SK-N-SH treated with all-trans-retinoic acid at 6 μM for 48 hours (cell line): Measurements from ENCODE around the gene TEX55.
"Not testable (repeated sequence)": the region's sequence is repeated elsewhere in the genome, so short reads cannot be mapped to it uniquely, and the experiment has no call there.

Source experiments
- ATAC-seq: fragments of 200-7000 bp; cut with Tn5 transposase; 3 replicates; pipeline ENCODE4 v1.9.1; 2020; ENCODE audit warnings: mild to moderate bottlenecking, moderate library complexity
- ARNTL ChIP-seq: fragments of 450-650 bp; formaldehyde crosslinking; IDR thresholded peaks from 2 replicates; pipeline ENCODE4 v1.5.0; 2020; ENCODE audit warnings: low read depth, mild to moderate bottlenecking, moderate library complexity, borderline replicate concordance
- BACH2 ChIP-seq: fragments of 250-450 bp; sonication (Bioruptor Pico); IDR thresholded peaks from 2 replicates; pipeline ENCODE4 v1.9.0; 2021; ENCODE audit warnings: mild to moderate bottlenecking, borderline replicate concordance
- CREB5 ChIP-seq: fragments of 250-450 bp; sonication (Bioruptor Pico); IDR thresholded peaks from 2 replicates; pipeline ENCODE4 v1.5.1; 2020; ENCODE audit warnings: low read depth, mild to moderate bottlenecking, moderate library complexity
- CSDC2 ChIP-seq: fragments of 250-450 bp; sonication (Bioruptor Pico); IDR thresholded peaks from 2 replicates; pipeline ENCODE4 v1.5.0; 2020; ENCODE audit warnings: mild to moderate bottlenecking, moderate library complexity
- ESRRG ChIP-seq: fragments of 250-450 bp; sonication (Bioruptor Pico); IDR thresholded peaks from 2 replicates; pipeline ENCODE4 v1.6.1; 2021; ENCODE audit warnings: mild to moderate bottlenecking
- OSR1 ChIP-seq: fragments of 250-450 bp; sonication (Bioruptor Pico); IDR thresholded peaks from 2 replicates; pipeline ENCODE4 v1.8.0; 2022; ENCODE audit warnings: moderate library complexity, mild to moderate bottlenecking, inconsistent platforms
- POU6F1 ChIP-seq: fragments of 250-450 bp; sonication (Bioruptor Pico); IDR thresholded peaks from 2 replicates; pipeline ENCODE4 v1.8.0; 2021; ENCODE audit warnings: low read depth, mild to moderate bottlenecking, moderate library complexity, borderline replicate concordance
- PPARA ChIP-seq: fragments of 250-450 bp; sonication (Bioruptor Pico); IDR thresholded peaks from 2 replicates; pipeline ENCODE4 v1.5.0; 2020; ENCODE audit warnings: mild to moderate bottlenecking, borderline replicate concordance
- RARB ChIP-seq: fragments of 250-450 bp; sonication (Bioruptor Pico); IDR thresholded peaks from 2 replicates; pipeline ENCODE4 v1.8.0; 2021; ENCODE audit warnings: mild to moderate bottlenecking, moderate library complexity
- SNAI2 ChIP-seq: fragments of 250-450 bp; sonication (Bioruptor Pico); IDR thresholded peaks from 2 replicates; pipeline ENCODE4 v1.5.0; 2020; ENCODE audit warnings: mild to moderate bottlenecking, moderate library complexity
- TCF4 ChIP-seq: fragments of 250-450 bp; sonication (Bioruptor Pico); IDR thresholded peaks from 2 replicates; pipeline ENCODE4 v1.8.0; 2021; ENCODE audit warnings: mild to moderate bottlenecking, moderate library complexity, borderline replicate concordance
- TOX ChIP-seq: fragments of 250-450 bp; sonication (Bioruptor Pico); IDR thresholded peaks from 2 replicates; pipeline ENCODE4 v1.8.0; 2021; ENCODE audit warnings: mild to moderate bottlenecking, moderate library complexity, borderline replicate concordance
- TSHZ2 ChIP-seq: fragments of 250-450 bp; sonication (Bioruptor Pico); IDR thresholded peaks from 2 replicates; pipeline ENCODE4 v1.5.0; 2020; ENCODE audit warnings: mild to moderate bottlenecking, moderate library complexity
- ZC3H10 ChIP-seq: fragments of 250-450 bp; sonication (Bioruptor Pico); IDR thresholded peaks from 2 replicates; pipeline ENCODE4 v1.5.1; 2021; ENCODE audit warnings: mild to moderate bottlenecking, moderate library complexity
- ZFP3 ChIP-seq: fragments of 250-450 bp; sonication (Bioruptor Pico); IDR thresholded peaks from 2 replicates; pipeline ENCODE4 v1.5.0; 2020; ENCODE audit warnings: mild to moderate bottlenecking, moderate library complexity
- ZFP30 ChIP-seq: fragments of 450-650 bp; formaldehyde crosslinking; IDR thresholded peaks from 2 replicates; pipeline ENCODE4 v1.5.0; 2022; ENCODE audit warnings: mild to moderate bottlenecking, moderate library complexity
- ZNF70 ChIP-seq: fragments of 450-650 bp; formaldehyde crosslinking; IDR thresholded peaks from 2 replicates; pipeline ENCODE4 v1.5.0; 2020; ENCODE audit warnings: mild to moderate bottlenecking, moderate library complexity
- ZNF8 ChIP-seq: fragments of 450-650 bp; formaldehyde crosslinking; IDR thresholded peaks from 2 replicates; pipeline ENCODE4 v1.5.0; 2020; ENCODE audit warnings: mild to moderate bottlenecking, moderate library complexity
- TF ChIP-seq, protein P1 (sequence below): fragments of 250-450 bp; sonication (Bioruptor Pico); IDR thresholded peaks from 2 replicates; pipeline ENCODE4 v1.8.0; 2020; ENCODE audit warnings: mild to moderate bottlenecking, moderate library complexity, borderline replicate concordance
- TF ChIP-seq, protein P2 (sequence below): fragments of 250-450 bp; sonication (Bioruptor Pico); IDR thresholded peaks from 2 replicates; pipeline ENCODE4 v1.5.1; 2021; ENCODE audit warnings: mild to moderate bottlenecking, moderate library complexity

The TEX55 gene

DNA sequence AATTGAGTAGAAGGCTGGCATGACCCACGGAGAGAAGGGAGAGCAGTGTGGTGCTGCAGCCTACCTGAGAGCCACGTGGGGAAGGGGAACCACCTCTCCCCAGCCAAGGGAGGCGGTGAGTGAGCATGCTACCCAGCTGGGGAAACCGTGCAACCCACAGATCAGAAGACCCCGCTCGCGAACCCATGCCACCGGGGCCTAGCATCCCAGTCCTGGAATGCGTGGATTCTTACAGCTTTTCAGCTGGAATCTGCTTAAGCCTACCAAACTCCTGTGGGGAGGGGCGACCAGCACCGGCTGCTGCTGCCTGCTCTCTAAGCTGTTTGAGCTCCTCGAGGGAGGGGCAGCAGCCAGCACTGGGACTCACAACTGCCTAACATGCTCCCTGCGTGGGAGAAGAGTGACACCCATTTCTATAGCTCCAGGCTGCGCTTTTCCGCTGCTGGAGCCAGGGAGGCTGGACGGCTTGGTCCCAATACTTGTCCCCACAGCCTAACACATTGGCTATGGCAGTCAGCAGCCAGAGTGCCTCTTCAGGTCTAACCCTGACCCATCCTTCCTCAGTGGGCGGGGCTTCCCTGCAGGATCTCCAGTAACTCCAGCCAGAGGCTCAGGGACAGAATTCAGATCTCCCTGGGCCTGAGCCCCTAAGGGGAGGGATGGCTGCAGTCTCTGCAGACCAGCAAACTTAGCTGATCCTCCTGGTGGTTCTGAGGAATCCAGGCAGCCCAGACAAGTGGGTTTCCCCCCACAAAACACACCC, 20.0 kb upstream of the TEX55 start:
- no peak for ATAC-seq
- TF ChIP-seq, protein P1, sequence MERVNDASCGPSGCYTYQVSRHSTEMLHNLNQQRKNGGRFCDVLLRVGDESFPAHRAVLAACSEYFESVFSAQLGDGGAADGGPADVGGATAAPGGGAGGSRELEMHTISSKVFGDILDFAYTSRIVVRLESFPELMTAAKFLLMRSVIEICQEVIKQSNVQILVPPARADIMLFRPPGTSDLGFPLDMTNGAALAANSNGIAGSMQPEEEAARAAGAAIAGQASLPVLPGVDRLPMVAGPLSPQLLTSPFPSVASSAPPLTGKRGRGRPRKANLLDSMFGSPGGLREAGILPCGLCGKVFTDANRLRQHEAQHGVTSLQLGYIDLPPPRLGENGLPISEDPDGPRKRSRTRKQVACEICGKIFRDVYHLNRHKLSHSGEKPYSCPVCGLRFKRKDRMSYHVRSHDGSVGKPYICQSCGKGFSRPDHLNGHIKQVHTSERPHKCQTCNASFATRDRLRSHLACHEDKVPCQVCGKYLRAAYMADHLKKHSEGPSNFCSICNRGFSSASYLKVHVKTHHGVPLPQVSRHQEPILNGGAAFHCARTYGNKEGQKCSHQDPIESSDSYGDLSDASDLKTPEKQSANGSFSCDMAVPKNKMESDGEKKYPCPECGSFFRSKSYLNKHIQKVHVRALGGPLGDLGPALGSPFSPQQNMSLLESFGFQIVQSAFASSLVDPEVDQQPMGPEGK (CRISPR knock-in tag) = no peak
- TF ChIP-seq PPARA = no peak
- no peak for TF ChIP-seq ZNF70 (CRISPR knock-in tag)
- no peak for TF ChIP-seq TOX (CRISPR knock-in tag)
- TF ChIP-seq, protein P2, sequence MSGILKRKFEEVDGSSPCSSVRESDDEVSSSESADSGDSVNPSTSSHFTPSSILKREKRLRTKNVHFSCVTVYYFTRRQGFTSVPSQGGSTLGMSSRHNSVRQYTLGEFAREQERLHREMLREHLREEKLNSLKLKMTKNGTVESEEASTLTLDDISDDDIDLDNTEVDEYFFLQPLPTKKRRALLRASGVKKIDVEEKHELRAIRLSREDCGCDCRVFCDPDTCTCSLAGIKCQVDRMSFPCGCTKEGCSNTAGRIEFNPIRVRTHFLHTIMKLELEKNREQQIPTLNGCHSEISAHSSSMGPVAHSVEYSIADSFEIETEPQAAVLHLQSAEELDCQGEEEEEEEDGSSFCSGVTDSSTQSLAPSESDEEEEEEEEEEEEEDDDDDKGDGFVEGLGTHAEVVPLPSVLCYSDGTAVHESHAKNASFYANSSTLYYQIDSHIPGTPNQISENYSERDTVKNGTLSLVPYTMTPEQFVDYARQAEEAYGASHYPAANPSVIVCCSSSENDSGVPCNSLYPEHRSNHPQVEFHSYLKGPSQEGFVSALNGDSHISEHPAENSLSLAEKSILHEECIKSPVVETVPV (CRISPR knock-in tag) = no peak
- TF ChIP-seq ZNF8 (CRISPR knock-in tag) = no peak
- TF ChIP-seq CREB5 = no peak
- no peak for TF ChIP-seq TSHZ2 (CRISPR knock-in tag)
- TF ChIP-seq ARNTL (CRISPR knock-in tag) = no peak
- TF ChIP-seq BACH2 = no peak
- TF ChIP-seq ZFP3 (CRISPR knock-in tag) = no peak
- no peak for TF ChIP-seq POU6F1
- no peak for TF ChIP-seq ZC3H10 (CRISPR knock-in tag)
- TF ChIP-seq ESRRG (CRISPR knock-in tag) = no peak
- TF ChIP-seq SNAI2 (CRISPR knock-in tag) = no peak
- TF ChIP-seq, all 23 proteins: peak for 0

GRCh38 chr3:119130291-119130690, 15.7 kb upstream of the TEX55 start:
- not testable (repeated sequence) for ATAC-seq

DNA sequence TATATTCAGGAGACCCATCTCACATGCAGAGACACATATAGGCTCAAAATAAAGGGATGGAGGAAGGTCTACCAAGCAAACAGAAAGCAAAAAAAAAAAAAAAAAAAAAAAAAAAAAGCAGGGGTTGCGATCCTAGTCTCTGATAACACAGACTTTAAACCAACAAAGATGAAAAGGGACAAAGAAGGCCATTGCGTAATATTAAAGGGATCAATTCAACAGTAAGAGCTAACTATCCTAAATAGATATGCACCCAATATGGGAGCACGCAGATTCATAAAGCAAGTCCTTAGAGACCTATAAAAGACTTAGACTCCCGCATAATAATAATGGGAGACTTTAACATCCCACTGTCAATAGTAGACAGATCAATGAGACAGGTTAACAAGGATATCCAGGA, 13.7 kb upstream of the TEX55 start:
- ATAC-seq = not testable (repeated sequence)

- not testable (repeated sequence) for ATAC-seq
These were observed 6.6 kb upstream of the TEX55 start for GRCh38 chr3:119139360-119139759.

DNA sequence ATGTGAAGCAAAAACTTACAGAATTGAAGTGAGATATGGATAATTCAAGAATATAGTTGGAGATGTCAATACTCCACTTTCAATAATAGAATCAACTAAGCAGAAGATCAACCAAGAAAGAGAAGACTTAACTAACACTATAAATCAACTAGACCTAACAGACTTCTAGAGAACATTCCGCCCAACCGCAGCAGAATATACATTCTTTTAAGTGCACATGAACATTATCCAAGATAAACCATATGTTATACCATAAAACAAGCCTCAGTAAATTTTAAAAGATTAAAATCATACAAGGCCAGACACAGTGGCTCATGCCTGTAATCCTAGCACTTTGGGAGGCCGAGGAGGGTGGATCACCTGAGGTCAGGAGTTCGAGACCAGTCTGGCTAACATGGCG, 5.5 kb upstream of the TEX55 start:
- TF ChIP-seq TSHZ2 (CRISPR knock-in tag) (no peak), TCF4 (CRISPR knock-in tag) (no peak), ARNTL (CRISPR knock-in tag) (no peak), TOX (CRISPR knock-in tag) (no peak), SNAI2 (CRISPR knock-in tag) (no peak), RARB (CRISPR knock-in tag) (no peak), CSDC2 (CRISPR knock-in tag) (no peak), ZNF70 (CRISPR knock-in tag) (no peak), OSR1 (no peak), ZFP3 (CRISPR knock-in tag) (no peak), ESRRG (CRISPR knock-in tag) (no peak), ZFP30 (CRISPR knock-in tag) (no peak), BACH2 (no peak)
- TF ChIP-seq, protein P2 (CRISPR knock-in tag) = no peak
- no peak for ATAC-seq
